Mononuclear cell (primary cell): ENCODE measurements around the gene INTS6. TPM values are rescaled to one million over a fixed set of nuclear protein-coding genes. Genes with fewer than 3 reads are reported as not detected.
"Not testable (repeated sequence)": the region's sequence is repeated elsewhere in the genome, so short reads cannot be mapped to it uniquely, and the experiment has no call there.

Experiments used
- H3K27me3 ChIP-seq: 2 replicates; pipeline ENCODE4 v1.6.0; 2011; ENCODE audit warnings: low read length, control low read depth; ENCODE audit not compliant: insufficient read depth
- H3K4me1 ChIP-seq: 2 replicates; pipeline ENCODE4 v1.5.1; 2011; ENCODE audit warnings: mild to moderate bottlenecking, low read length, control low read depth; ENCODE audit not compliant: insufficient read depth
- H3K4me3 ChIP-seq: 2 replicates; pipeline ENCODE4 v1.5.1; 2011; ENCODE audit warnings: mild to moderate bottlenecking, low read length, moderate library complexity
- H3K9me3 ChIP-seq: 2 replicates; pipeline ENCODE4 v1.5.1; 2011; ENCODE audit warnings: low read depth, mild to moderate bottlenecking, control low read depth, low read length
- total RNA-seq: library from RNA; depleted of rRNA; stranded (reverse); fragments of >200 nt; gene quantifications from one replicate; pipeline ENCODE4 v1.2.3, GENCODE V29; 2012

The INTS6 gene
- total RNA-seq, 1 donor, result 47.2 TPM

DNA sequence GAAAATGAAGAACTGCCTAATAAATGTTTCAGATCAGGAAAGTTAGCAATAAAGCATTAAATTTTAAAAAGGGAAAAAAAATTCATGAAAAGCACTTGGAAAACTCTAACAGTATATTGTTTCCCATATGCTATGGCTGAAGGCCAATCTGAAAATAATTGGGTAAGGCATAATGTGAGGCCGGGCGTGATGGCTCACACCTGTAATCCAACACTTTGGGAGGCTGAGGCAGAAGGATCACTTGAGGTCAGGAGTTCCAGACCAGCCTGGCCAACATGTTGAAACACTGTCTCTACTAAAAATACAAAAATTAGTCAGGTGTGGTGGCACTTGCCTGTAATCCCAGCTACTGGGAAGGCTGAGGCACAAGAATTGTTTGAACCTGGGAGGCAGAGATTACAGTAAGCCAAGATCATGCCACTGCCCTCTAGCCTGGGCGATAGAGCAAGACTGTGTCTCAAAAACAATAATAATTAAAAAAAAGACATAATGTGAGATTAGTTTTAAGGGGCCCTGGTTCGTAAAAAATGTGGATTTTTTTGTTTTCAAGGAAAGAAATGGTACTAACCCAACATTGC is 15.2 kb downstream of the INTS6 start:
- H3K27me3 ChIP-seq, result no peaks in the 10 kb centered on the region
- H3K9me3 ChIP-seq, result no peaks in the 10 kb centered on the region
- H3K4me3 ChIP-seq, result no peak overlapping the region
- H3K4me1 ChIP-seq, result no peaks in the 10 kb centered on the region

DNA sequence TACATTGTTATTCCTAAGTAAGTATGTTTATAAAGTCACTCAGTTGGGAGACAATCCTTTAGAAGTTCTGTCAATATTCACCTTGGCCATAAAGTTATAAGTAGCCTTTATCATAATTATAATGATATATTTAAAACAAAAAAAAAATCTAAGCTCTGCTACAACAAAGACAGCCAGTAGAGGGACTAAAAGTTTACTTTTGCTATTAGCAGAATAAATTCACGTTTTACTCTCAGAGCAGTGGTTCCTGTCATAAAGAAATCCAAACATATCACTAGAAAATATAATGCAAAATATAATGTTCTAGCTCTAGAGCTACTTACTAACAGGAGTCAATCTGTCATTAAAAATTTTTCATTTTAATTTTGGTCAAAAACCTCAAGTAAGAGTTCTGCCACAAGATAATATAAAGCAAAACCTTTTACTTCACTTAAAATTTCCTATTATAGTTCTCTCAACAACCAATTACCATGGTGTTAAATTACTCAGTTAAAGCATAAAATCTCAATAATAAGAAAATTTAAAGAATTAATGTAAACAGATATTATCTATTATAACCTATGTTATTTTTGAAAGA is 17.7 kb downstream of the INTS6 start:
- no peaks in the 10 kb centered on the region for H3K27me3 ChIP-seq
- H3K4me3 ChIP-seq, result no peak overlapping the region
- H3K4me1 ChIP-seq, result no peaks in the 10 kb centered on the region
- H3K9me3 ChIP-seq, result no peaks in the 10 kb centered on the region

DNA sequence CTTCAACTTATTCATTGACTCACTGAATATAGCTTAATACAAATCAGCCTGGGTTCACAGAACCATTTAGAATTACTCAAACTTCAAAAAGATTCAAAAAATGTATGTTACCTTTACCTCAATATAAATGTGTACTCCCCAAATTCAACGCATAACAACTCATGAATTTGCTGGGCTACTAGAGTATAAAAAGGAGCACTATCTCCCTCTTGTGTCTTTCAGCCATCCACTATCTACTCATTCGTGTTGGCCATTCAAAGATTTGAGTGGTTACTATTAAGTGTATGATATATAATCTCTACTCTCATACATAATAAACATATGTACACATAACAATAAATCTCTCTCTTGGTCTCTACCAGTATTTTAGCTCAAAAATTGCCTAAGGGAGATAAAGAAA is 20.3 kb downstream of the INTS6 start:
- Histone ChIP-seq H3K4me3 (no peak overlapping the region), H3K27me3 (no peaks in the 10 kb centered on the region), H3K4me1 (no peaks in the 10 kb centered on the region), H3K9me3 (no peaks in the 10 kb centered on the region)

GRCh38 chr13:51426982-51427381 is 25.9 kb downstream of the INTS6 start:
- Histone ChIP-seq H3K4me3 (no peak overlapping the region), H3K4me1 (peaks cover 5% of the 10 kb centered on the region), H3K27me3 (no peaks in the 10 kb centered on the region), H3K9me3 (no peaks in the 10 kb centered on the region)

DNA sequence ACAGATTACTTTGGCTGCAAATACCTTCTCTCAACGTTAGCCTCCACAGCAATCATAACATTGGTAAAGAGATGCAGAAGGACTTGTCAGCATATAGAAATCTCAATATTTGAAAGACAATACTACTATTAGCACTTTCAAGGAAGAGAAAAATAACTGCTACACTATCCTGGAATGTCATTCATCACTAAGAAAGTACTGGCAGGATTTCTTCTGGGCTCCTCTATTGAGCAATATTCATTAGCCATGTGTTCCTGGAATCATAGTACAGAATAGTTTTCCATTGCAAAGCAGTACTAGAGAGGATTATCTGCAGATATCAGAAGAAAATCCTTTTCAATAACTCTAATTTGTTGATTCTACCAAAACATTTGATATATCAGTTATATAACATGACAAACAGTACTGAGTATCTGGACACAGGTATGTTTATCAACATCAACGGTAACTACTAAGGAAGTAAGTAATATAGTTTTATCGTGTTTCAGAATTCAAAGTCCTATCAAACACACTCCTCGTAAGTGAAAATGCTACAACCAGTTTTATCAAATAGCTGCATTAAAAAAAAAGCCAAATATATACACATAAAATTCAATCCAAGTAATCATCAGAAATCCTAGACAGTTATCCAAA is 27.3 kb downstream of the INTS6 start:
- H3K9me3 ChIP-seq, result no peaks in the 10 kb centered on the region
- H3K4me1 ChIP-seq, result peaks cover 13% of the 10 kb centered on the region

GRCh38 chr13:51423766-51424165 is 29.1 kb downstream of the INTS6 start:
- no peaks in the 10 kb centered on the region for H3K27me3 ChIP-seq
- no peak overlapping the region for H3K4me3 ChIP-seq
- no peaks in the 10 kb centered on the region for H3K9me3 ChIP-seq
- H3K4me1 ChIP-seq, result peaks cover 20% of the 10 kb centered on the region

More for the DNA sequence above, 27.3 kb downstream of the INTS6 start:
- Histone ChIP-seq H3K4me3 (no peak overlapping the region), H3K27me3 (no peaks in the 10 kb centered on the region)

DNA sequence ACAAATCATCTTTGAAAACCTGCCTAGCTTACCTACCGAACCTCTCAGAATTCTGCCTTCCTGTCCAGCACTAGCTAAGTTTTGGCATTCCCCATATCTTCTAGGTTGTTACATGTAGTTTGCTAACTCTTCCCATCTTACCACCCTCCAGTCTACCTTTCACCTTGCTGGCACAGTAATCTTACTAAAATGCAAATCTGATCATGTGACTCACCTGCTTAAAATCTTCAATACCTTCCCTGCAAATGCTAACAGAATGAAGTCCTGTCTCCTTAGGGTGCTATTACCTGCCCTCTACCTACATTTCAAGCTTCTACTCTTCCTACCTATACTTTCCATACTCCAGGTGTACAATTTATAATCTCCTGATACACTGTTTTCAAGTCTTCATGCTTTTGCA is 30.4 kb downstream of the INTS6 start:
- Histone ChIP-seq H3K27me3 (no peaks in the 10 kb centered on the region), H3K4me3 (no peak overlapping the region), H3K9me3 (no peaks in the 10 kb centered on the region), H3K4me1 (peaks cover 20% of the 10 kb centered on the region)

- no peak overlapping the region for H3K4me3 ChIP-seq
- H3K9me3 ChIP-seq, result no peaks in the 10 kb centered on the region
- no peaks in the 10 kb centered on the region for H3K27me3 ChIP-seq
- peaks cover 20% of the 10 kb centered on the region for H3K4me1 ChIP-seq
Measured at GRCh38 chr13:51420681-51421490, 31.9 kb downstream of the INTS6 start.

DNA sequence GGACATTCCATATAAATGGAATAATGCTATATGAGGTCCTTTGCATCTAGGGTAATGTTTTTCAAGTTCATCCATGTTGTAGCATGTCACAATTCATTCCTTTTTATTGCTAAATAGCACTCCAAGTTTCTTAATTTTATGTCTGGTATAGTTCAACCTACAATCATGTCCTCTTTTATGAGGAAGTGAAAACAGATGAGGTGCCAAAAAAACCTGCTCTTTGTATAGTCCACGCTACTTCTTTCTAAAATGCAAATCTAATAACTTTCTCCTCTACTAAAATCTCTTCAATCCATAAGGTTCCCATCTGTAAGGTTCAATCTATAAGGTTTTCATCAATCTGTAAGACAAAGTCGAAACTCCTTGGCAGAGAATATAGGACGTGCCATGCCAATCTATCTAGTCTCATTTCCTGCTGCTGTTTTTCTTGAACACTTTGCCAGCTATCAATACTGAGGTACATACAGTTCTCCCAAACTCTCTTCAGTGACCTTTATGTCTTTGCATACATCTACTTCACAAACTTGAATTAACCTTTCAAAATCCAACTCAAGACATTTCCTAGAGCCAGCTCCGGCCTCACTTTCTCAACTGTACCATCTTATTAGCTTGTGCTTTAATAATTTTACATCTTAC is 33.7 kb downstream of the INTS6 start:
- H3K9me3 ChIP-seq, result no peaks in the 10 kb centered on the region
- H3K27me3 ChIP-seq, result no peaks in the 10 kb centered on the region
- H3K4me3 ChIP-seq, result no peak overlapping the region
- H3K4me1 ChIP-seq, result peaks cover 20% of the 10 kb centered on the region

GRCh38 chr13:51417716-51418115 is 35.1 kb downstream of the INTS6 start:
- Histone ChIP-seq H3K4me1 (peaks cover 20% of the 10 kb centered on the region), H3K4me3 (no peak overlapping the region)

DNA sequence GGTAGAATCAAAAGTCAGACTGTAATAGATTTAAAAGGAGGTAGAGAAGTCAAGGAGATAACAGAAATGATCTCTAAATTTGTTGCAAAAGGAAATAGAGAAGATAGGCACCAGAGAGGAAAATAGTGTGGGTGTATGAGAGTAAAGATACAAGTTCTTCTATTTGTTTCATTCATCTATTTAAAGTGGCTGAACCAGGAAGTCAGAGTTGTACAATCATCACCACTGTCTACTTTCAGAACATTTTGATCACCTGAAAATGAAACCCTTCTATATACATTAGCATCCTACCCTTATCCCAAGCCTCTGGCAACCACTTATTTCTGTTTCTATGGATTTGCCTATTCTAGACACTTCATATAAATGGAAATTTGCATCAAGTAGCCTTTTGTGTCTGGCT is 36.7 kb downstream of the INTS6 start:
- Histone ChIP-seq H3K27me3 (no peaks in the 10 kb centered on the region), H3K4me1 (peaks cover 13% of the 10 kb centered on the region), H3K9me3 (no peaks in the 10 kb centered on the region), H3K4me3 (no peak overlapping the region)

More at GRCh38 chr13:51417716-51418115, 35.1 kb downstream of the INTS6 start:
- no peaks in the 10 kb centered on the region for H3K27me3 ChIP-seq
- H3K9me3 ChIP-seq, result no peaks in the 10 kb centered on the region

DNA sequence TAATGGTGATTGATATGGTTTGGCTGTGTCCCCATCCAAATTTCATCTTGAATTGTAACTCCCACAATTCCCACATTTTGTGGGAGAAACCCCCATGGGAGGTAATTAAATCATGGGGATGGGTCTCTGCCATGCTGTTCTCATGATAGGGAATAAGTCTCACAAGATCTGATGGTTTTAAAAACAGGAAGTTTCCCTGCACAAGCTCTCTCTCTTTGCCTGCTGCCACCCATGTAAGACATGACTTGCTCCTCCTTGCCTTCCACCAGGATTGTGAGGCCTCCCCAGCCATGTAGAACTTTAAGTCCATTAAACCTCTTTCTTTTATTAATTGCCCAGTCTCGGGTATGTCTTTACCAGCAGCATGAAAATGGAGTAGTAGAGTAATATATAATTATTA is 37.5 kb downstream of the INTS6 start:
- H3K4me3 ChIP-seq, H3K27me3 ChIP-seq, H3K4me1 ChIP-seq, H3K9me3 ChIP-seq: not testable (repeated sequence)

- no peaks in the 10 kb centered on the region for H3K27me3 ChIP-seq
- H3K9me3 ChIP-seq, result no peaks in the 10 kb centered on the region
- no peak overlapping the region for H3K4me3 ChIP-seq
- no peaks in the 10 kb centered on the region for H3K4me1 ChIP-seq
Measured at GRCh38 chr13:51412431-51412830, 40.4 kb downstream of the INTS6 start.

DNA sequence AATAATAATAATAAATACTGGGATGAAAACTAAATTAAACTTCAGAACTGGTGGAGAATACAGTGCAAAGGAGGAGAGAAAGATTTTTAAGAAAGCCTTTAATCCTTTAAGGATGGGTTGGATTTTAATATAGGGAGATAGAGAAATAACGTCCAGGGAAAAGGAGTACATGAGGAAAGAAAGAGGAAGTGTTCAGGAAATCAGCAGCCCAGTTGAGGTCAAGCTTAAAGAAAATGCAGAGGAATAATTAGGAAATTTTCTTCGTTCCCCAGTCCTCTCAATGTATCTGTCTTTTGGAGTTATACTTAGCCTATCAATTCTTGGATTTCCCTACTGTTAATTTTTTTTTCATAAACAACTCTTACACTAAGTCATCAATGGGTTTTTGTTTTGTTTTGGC is 47.7 kb downstream of the INTS6 start:
- no peak overlapping the region for H3K4me3 ChIP-seq
- H3K9me3 ChIP-seq, result no peaks in the 10 kb centered on the region
- no peaks in the 10 kb centered on the region for H3K27me3 ChIP-seq
- H3K4me1 ChIP-seq, result peaks cover 9% of the 10 kb centered on the region
